DMS153 treated with DMSO at 0.1 percent for 48 hours (cell line): ENCODE measurements around the gene ZNF264.
"Not testable (repeated sequence)": the region's sequence is repeated elsewhere in the genome, so short reads cannot be mapped to it uniquely, and the experiment has no call there.

Experiments used
- DNase-seq: peaks from one replicate; lab custom pipeline; 2025; ENCODE audit not compliant: unreplicated experiment; lab: John Stamatoyannopoulos, UW

Gene ZNF264

DNA sequence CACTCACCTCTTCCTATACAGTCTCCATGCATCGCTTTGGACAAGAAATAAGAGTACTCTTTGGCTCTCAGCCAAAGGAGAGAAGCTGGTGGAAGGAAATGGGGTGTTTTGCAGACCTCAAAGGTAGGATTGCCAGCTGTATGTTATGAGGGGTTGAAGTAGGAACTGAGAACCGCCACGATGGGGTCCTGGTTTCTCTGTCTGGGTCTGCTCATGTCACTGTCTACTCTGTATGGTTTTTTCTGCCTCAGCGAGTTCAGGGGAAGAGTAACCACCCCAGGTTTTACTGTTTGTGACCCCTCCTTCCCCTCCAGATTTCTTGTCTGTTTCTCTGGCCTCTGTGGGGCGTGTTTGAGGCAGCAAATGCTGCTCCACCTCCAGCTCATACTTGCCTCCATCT lies 53.2 kb downstream of the ZNF264 start:
- no peak for DNase-seq

GRCh38 chr19:57245066-57245465 lies 53.8 kb downstream of the ZNF264 start:
- DNase-seq, result no peak

- no peak for DNase-seq
These were observed 54.7 kb downstream of the ZNF264 start for GRCh38 chr19:57245959-57246358.

DNA sequence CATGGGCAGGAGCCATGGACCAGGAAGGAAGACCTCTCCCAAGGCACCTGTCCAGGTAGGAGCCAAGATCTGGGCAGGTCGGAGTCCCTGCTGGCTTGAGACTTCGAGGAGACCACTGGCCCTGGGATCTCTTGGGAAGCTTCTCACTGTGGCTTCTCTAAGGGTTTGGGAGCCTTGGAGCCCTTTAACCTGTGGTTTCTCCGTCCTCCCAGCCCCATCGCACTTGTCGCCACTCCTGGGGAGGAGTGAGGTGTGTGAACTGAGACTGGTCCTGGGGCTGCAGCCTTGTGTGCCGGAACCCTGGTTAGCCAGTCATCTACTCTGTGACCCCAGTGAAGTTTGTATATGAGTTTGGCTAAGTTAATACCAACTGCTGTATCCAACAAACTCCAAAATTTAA lies 57.3 kb downstream of the ZNF264 start:
- no peak for DNase-seq

DNA sequence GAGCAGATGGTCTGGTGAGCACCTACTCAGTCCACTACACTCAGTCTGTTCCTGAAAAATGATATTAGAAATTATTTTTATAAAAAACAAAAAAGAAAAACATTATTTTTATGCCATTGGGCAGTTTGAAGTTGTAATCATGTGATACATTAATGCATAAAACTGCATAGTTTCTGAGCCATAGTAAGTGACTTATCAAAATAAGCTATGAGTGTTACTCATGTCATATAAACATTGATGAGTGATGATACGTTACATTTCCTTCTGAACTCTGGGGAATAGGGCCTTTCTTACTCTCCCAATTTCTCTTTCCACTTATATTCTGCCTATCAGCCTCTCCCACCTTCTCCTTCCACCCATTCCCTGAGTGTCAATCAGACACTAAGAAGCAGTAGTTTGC lies 58.0 kb downstream of the ZNF264 start:
- DNase-seq, result no peak

DNA sequence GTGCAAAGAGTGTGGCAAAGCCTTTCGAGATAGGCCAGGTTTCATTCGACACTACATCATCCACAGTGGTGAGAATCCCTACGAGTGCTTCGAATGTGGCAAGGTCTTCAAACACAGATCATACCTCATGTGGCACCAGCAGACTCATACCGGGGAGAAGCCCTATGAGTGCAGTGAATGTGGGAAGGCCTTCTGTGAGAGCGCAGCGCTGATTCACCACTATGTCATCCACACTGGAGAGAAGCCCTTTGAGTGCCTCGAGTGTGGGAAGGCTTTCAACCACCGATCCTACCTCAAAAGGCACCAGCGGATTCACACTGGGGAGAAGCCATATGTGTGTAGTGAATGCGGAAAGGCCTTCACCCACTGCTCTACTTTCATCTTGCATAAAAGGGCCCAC lies 62.5 kb downstream of the ZNF264 start:
- DNase-seq, result not testable (repeated sequence)

DNA sequence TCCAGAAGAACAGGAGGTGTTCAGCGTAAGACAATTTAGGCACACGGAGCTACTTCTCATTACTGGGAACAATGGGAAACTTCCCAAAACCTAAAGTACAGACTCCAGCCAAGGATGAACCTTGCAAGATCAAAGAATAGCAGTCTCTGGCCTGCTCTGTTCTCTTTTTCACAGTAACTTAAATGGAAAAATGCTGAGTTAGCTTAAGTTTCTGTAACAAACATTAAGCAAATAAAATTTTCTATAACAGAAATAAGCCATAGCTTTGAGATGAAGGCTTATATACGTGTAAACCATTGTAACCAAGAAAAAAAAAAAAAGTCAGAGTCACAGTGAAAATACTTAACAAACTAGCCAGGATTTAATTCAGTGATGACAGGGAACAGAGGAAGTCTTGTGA lies 70.7 kb downstream of the ZNF264 start:
- no peak for DNase-seq

- no peak for DNase-seq
These were observed 72.0 kb downstream of the ZNF264 start for GRCh38 chr19:57263244-57263741.

DNA sequence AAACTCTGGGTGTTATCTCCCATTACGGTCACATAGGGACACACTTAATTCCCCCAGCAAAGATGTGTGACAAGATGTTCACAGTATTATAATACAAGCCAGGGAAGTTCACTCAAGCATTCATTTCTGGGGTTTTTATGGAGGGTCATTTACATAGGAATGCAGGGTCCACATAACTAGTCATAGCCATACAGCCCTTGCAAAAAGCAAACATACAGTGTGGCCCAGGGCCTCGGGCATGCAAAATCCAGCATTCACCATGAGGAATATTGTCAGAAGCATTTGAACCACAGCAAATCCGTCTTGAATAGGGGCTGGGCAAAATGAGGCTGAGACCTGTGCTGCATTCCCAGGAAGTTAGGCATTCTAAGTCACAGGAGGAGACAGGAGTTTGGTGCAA lies 76.0 kb downstream of the ZNF264 start:
- no peak for DNase-seq

DNA sequence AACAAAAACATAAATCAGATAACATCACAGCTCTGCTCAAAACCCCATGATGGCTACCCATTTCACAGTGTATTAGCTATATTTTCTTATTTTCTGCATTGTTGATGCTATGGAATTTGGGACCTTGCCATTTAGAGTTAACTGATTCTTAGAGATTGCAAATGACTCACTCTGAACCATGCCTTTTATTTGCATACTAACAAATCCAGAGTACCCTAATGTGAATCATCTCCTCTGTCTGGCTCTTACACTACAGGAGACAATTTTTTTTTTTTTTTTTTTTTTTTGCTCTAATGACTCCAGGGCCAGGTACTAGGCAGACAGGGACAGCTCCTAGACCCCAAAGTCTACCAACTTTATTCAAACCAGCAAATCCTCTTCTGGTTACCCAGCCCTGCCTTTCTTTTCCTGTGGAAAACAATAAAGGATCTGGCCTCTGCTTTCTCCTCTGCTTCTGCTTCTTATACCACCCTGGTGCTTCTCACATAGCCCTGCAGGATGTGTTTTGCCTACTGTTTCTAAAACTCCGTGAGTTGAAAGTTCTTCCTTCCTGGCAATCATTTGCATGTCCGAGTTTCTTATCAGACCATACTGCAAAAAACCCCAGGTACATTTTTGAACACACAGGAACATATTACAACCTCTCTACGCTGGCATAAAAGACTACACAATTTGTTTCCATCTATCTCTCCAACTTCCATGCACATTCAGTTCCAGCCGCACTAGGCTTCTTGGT lies 78.4 kb downstream of the ZNF264 start:
- no peak for DNase-seq

DNA sequence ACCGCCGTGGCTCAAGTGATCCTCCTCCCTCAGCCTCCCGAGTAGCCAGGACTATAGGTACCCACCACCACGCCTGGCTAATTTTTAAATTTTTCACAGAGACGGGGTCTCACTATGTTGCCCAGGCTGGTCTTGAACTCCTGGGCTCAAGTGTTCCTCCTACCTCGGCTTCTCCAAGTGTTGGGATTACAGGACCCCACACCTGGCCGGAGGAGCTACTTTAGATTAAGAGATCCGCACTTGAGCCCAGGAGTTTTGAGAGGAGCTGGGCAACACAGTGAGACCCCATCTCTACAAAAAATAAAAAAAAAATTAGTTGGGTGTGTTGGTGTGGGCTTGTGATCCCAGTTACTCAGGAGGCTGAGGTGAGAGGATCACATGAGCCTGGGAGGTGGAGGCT lies 80.0 kb downstream of the ZNF264 start:
- DNase-seq, result no peak
